Inflammatory macrophage treated with lipopolysaccharide for 4 hours (primary cell): ENCODE data around the gene SLC7A6OS.

Experiments
- DNase-seq: peaks from one replicate; pipeline ENCODE4 v3.0.0-alpha.2; 2020

The SLC7A6OS gene

DNA sequence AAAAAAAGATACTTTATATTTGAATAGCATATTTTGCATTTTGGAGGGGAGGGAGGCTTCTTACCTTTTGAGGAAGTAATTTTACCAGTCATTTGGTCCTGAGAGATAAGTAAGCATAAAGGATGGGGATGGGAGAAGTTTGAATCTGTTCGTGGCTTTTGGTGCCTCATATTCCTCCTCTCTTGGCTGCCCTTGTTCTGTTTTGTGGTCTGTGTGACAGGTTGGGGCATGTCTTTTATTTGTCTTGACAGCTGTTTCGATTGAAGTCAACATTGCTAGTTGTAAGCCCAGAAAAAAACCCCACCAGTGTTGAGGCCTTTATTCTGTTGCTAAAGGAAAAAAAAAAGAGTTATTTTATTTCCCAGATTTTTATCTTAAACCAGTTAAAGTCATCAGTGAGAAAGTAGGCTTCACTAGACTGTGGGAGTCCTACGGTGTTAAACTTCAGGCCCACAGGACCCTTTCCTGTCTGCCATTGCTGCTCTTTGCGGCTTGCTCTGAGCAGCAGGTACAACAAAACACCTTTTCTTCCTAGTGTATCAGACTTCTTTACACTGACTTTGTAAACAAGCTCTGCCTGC, 35.0 kb downstream of the SLC7A6OS start:
- DNase-seq: no peak

DNA sequence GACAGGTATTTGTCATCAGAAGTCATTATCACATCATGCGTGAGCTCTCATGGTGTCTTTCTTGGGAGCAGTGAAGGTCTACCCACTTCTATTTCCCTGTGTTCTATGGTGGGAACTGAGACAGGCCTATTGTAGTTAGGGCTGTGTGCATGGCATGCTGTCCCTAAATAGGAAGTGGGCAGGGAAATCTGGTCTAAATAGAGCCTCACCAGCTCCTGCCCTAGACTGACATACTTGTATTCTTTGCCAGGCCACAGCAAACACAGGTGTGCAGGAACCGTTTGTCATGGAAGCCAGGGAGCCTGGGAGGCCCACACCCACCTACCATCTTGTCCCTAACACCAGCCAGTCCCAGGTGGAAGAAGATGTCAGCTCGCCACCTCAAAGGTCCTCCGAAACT, 36.3 kb downstream of the SLC7A6OS start:
- DNase-seq: no peak

DNA sequence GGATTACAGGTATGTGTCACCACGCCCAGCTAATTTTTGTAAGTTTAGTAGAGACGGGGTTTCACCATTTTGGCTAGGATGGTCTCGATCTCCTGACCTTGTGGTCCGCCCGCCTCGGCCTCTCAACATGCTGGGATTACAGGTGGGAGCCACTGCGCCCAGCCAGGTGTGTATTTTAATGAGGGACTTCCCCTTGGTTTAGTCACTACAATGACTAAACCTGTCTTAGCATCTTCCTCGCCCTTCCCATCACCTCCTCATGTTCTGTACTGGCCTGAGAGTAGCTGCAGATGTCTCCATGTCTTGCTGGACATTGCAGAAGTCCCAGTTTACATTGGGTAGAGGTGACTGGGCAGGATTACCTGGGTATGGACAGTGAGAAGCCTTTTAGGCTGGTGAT, 36.9 kb downstream of the SLC7A6OS start:
- DNase-seq: no peak

DNA sequence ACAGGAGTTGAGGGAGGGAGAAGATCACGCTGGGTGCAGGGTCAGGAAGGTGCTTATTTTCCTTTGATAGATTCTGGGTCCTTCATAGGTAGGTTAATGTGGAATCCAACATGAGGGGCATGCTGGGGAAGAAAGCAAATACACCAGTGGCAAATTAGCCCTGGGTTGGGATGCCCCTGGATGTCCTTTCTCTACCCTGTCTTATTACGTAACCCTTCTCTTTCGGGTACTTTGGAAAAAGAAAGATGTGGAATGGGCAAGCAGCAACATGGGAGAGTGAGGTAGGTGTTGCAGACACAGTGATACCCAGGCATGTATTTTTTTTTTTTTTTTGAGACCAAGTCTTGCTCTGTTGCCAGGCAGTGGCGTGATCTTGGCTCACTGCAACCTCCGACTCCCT, 37.3 kb downstream of the SLC7A6OS start:
- DNase-seq: no peak

DNA sequence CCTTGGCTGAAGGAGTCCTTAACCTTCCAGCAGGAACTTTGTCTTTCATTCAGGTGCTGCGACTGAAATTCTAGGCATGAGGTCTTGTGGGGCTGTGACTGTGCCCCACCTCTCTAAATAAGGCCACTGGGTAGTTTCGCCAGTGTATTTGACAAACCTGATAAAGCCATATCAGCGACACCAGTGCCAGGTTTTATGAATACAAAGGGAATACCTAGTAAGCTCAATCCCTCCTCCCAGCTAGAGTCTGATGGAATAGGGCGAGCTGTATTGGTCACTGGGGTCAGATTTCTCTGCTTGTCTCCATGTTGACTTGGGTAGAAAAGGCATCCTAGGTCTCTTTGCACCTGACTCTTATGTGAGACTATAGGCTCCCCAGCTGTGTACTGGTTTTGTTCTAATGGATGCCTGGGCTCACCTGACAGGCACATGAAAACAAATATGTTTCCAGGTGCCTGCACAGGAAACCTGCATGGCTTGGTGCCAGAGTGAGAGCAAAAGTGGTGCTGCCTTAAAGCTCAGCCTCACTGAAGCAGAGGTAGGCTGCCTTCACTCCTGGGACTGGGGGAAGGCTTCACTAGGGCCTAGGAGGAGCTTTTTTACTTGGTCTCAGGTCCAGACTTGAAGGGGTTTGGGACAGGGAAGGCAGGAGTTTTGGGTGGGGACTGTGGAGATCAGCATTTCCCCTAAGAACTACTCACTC, 38.1 kb downstream of the SLC7A6OS start:
- no peak for DNase-seq

DNA sequence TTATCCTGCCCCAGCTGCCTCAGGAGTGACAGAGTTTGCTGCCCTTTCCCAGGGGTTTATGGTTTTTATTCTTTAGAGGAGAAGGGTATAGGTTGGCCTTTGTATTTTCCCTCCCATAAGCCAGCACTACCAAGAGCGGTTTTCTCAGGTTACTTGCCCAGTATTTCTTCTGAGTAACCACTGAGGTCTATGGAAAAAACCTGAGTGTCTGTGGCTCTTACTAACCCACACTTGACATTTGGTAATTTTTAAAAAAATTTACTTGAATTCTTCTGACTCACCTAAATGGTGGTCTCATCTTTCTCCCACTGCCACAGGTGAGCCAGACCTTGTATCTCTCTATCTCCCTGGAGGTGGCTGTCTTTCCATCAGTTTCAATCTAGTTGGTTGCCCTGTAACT, 40.4 kb downstream of the SLC7A6OS start:
- no peak for DNase-seq

DNA sequence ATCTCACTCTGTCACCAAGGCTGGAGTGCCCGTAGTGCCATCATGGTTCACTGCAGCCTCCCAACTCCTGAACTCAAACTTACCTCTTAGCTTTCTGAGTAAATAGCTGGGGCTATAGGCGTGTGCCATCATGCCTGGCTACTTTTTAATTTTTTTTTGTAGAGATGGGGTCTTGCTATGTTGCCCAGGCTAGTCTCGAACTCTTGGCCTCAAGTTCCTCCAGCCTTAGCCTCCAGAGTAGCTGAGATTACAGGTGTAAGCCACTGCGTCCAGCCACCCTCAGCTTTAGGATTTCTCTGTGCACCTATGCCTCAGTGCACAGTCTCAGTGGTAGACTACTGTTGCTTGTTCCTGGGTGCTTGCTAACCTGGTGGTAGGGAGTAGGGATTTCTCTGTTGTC, 41.0 kb downstream of the SLC7A6OS start:
- no peak for DNase-seq

DNA sequence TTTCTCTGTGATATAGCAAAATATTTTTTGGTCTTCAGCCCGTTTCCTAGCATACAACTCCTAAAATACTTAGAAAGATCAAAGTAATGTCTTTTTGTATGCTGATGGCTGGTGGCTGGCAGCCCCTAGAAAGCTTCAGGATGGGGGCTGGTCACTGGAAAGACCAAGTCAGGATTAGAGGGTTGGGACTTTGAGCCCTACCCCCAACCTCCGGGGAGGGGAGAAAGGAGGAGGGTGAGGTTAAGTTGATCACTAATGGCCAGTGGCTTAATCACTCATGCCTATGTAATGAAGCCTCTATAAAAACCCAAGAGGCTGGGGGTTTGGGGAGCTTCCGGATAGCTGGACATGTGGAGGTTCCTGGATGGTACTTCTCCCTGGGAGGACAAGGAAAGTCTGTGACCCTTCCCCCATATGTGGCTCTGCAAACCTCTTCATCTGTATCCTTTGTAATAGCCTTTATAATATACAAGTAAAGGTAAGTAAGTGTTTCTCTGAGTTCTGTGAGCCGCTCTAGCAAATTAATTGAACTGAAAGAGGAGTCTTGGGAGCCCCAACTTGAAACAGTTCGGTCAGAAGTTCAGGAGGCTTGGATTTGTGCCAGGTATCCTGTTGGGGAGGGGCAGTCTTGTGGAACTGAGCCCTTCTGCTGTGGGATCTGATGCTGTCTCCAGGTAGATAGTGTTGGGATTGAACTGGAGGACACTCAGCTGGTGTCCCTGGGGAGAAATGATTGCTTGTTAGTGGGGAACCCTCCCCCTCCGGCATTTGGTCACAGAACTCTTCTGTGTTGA, 42.9 kb downstream of the SLC7A6OS start:
- no peak for DNase-seq

DNA sequence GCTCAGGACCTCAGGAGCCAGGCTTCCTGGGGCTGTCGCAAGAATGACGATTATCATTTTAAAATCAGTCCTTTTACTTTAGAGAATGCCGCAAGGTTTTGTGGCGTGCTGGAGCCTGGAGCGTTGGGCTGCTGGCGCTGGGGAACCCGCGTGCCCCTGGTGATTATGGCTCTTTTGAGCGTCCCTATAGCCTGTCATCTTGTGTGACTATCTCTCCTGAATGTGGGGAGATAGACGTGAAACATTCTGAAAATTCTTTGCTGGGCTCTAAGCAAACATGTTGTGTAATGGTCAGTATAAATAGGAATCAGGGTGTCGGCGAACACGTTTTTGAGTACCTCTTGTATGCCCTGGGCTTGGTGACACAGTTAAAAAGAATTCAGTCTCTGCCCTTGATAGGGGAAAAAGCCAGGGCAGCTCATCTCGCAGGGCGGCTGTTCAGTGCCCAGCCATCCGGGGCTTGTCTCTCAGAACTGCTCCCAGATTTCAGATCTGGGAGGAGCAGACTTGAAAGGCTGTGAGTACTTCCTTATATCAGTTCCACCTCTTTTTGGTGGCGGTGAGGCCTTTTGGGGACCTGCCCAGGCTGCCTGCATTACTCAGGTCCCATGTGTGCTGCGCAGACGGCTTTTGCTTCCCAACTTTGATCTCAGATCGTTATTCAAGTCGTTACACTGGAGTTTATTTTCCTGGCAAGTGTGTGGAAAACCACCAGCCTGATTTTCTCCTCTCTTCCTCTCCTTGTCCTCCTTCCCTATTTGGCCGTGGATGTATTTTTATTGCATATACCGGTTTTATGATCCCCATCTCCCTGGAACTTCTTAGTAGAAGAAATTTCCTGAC, 45.4 kb downstream of the SLC7A6OS start:
- DNase-seq: peak; percentile 52

DNA sequence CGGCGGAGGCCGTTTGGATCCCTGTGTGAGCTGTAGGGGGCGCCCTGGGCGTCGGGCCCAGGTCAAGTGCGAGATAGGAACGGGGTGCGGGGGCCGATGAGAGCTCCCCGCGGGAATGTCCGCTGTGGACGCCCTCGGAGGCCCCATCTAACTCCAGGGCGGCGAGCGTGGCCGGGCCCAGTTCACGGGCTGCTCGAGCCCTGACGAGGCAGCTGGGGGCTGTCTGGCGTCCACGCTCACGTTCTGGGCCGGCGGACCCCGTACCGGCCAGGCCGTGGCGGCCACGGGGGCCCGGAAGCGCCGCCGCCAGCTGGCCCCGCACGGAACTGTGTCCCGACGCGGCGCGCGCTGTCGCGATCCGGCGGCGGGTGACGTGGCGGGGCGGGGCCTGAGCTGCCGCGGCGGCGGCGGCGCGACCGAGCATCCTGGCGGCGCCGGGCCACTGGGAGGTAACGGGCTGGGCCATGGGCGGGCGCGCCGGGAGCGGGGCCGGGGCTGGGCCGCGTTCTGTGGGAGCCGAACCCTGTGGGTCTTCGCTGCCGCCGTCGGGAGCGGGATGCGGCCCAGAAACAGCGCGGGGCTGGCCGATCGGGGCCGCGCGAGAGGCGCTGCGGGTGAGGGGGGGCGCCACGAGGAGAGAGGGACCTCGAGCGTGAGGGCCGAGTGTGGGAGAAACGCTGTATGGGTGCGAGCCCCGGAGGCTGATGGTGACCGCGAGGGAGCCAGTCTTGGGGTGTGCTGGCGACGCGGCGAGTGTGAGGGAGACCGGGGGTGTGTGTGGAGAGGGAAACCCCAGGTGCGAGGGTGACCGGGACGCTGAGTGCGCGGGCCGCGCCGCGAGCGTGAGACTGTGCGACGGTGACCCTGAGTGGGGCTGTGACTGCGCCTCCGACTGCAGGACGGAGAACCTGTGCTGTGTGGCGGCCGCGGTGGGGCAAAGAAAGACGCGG, 46.3 kb downstream of the SLC7A6OS start, which contains the start of gene SLC7A6:
Gene SLC7A6 (plus strand): TSS at position 399 of the 950 bp plus-strand sequence. CDS start 10,201 bp downstream, outside the sequence.
- peak; percentile 84 for DNase-seq

DNA sequence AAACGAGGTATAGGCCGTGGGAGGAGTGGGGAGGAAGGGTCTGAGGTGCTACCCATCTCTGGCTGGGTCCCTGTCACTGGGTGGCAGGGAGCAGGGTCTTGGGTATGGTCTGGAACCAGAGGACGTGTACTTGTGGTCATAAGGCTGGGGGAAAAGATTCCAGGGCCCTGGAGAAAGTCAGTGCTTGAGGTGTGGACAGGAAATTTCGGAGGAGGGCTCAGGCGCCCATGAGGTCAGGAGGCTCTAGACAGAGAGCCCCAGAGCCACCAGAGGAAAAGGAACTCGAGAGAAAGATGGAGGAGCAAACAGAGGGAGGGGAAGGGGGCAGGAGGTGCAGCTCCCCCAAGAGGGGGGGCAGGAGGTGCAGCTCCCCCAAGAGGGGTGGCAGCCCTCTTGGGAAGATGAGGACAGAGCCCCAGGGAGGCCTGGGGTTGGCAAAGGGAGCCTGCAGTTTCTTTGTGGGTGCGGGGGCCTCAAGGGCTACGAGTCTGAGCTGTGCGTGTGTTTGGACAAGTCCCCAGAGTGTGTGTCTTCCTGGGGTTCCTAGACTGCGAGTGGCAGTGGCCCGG, 47.1 kb downstream of the SLC7A6OS start:
- no peak for DNase-seq

DNA sequence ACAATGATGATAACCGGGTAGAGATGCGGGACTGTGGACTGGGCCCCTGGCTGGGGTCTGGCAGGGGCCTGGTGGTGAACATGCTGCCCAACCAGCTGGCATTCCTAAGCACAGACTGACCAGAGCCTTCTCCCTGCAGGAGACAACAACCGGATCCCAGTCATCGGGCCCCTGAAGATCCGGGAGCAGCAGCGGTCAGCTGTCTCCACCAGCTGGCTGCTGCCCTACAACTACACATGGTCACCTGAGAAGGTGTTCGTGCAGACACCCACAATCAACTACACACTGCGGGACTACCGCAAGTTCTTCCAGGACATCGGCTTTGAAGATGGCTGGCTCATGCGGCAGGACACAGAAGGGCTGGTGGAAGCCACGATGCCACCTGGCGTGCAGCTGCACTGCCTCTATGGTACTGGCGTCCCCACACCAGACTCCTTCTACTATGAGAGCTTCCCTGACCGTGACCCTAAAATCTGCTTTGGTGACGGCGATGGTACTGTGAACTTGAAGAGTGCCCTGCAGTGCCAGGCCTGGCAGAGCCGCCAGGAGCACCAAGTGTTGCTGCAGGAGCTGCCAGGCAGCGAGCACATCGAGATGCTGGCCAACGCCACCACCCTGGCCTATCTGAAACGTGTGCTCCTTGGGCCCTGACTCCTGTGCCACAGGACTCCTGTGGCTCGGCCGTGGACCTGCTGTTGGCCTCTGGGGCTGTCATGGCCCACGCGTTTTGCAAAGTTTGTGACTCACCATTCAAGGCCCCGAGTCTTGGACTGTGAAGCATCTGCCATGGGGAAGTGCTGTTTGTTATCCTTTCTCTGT, 51.5 kb downstream of the SLC7A6OS start:
- DNase-seq: peak; percentile 55

DNA sequence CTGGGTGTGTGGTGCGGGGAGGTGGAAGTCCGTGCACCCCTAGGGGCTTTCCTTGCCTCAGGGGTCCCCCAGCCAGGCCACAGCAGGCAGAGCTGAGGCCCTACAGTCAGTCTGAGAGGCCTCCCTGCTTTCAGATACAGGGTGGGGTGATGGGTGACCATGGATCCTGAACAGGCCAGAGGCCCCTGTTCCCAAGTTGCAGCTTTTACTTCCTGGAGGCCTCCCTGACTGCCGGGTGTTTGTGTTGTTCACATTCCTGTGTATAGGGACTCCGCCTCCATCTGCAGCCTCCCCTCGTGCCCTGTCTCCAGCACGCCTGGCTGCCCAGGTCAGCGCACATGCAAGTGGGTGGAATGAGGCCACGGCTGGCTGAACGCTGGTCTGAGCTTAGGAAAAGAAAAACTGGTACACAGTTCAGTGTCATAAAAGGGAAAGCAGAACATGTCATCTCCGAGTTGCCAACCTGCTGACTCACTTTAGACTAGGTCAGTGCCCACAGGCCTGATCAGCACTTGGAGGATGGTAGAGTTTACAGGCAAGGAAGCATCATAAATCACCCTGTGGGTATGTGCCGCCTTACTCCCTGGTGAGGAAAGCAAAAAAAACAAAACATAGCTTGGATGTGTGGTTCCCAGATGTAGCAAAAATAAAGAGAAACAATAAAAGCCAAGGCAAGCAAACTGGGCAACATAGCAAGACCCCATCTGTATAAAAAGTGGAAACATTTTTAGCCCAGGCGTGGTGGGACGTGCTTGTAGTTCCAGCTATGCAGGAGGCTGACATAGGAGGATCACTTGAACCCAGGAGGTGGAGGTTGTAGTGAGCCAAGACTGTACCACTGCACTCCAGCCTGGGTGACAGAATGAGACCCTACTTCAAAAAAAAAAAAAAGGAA, 52.6 kb downstream of the SLC7A6OS start:
- DNase-seq: peak; percentile 83

DNA sequence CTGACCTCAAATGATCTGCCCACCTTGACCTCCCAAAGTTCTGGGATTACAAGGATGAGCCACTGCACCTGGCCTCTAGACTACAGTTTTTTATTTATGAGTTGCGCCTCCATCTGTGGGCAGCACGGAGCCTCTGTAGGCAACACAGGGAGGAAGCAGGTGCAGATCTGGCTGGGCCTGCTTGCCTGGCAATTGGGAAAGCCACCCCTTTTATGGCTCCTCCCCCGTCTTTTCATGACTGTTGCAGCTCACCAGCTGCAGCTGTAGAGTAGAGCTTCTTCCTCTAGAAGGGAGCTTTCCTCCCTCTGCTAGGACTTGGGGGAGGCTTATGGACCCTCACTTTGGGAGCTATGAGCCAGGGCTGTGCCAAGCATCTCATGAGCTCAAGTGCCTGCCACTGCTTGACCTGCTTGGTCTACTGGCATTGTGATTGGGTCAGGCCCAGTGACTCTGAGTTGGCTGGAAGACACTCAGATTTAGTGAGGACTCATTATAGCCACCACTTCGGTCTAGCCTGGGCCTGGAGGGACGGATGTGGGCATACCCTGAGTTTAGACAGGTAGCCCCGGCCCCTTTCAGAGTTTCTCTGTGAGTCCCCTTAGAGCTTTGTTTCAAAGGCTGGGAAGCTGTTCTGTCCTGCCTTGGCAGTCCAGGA, 53.4 kb downstream of the SLC7A6OS start:
- DNase-seq: peak; percentile 29

DNA sequence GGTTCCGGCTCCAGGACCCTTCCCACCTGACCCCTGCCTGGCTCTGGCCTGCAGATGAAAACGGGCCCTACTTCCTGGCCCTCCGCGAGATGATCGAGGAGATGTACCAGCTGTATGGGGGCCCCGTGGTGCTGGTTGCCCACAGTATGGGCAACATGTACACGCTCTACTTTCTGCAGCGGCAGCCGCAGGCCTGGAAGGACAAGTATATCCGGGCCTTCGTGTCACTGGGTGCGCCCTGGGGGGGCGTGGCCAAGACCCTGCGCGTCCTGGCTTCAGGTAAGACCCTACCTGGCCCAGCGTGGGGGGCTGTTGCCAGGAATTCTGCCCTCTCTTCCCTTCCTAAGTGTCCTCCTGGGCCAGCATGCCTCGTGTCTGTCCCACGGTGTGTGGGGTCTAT, 55.0 kb downstream of the SLC7A6OS start:
- DNase-seq: no peak

DNA sequence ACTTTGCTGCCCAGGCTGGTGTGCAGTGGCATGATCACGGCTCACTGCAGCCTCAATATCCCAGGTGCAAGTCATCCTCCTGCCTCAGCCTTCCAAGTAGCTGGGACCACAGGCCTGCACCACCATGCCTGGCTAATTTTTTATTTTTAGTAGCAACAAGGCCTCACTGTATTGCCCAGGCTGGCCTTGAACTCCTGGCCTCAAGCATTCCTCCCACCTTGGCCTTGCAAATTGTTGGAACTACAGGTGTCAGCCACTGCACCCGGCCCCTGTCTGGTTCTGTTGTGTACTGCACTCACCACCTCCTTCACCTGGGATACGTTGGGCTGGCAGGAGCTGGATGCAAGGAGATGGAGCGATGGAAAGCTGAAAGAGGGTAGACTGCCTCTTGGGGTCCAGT, 57.0 kb downstream of the SLC7A6OS start:
- DNase-seq: no peak

DNA sequence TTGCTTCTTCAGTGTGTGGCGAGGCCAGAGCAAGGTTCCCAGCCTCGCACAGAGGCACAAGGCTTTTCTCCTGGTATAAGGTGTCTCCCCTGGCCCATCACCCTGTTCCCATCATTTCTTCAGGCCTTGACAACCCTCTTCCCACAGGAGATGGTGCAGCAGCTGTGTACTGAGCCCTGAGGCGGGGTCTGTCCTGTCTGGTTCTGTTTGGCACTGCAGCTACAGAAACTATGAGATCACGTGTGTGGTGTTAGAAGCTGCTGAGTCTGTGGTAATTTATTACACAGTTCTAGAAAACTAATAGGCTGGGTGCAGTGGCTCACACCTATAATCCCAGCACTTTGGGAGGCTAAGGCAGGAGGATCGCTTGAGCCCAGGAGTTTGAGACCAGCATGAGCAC, 58.4 kb downstream of the SLC7A6OS start:
- no peak for DNase-seq

DNA sequence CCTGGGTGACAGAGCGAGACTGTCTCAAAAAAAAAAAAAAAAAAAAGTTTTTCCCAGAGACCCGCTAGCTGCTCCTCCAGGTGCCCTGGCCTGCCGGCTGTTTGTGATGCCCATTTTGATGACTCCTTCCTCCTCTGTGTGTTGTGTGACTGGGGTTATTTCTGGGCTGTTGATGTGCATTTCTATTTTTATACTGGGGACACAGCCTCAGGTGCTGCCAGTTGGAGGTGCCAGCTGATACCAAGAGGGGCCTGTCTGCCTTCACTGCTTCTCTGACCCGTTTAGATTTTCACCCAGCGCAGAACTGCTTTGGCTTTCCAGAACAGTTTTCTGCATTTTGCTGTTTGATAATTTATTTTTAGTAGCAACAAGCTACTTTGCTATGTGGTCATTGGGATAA, 58.9 kb downstream of the SLC7A6OS start:
- no peak for DNase-seq

DNA sequence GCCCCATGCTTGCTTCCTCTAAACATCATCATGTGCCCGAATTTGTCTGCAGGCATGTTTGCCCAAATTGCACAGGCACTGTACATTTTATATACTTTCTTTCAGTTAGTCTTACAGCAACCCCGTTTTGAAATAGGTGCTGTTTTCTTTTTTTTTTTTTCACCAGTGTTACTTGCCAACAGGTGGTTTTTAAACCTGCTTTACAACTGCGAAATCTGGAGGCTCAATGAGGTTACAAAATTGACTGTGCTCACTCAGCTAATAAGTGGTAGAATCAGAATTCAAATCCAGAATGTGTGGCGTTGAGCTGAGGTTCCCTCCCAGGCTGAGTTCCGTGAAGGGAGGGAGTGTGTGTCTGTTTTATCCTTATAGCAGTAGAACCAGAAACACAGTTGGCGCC, 59.8 kb downstream of the SLC7A6OS start:
- no peak for DNase-seq
